ENCODE measurements around the gene SYNGR2. TPM values are rescaled to one million over a fixed set of nuclear protein-coding genes. Genes with fewer than 3 reads are reported as not detected.

The SYNGR2 gene
- total and polyA plus RNA-seq, 9 of the 15 experiments (the other 6 are each of a cell fraction or from before 2014, with no cell fraction given): 1.4 to 173 (median 87.8) TPM

- peak; percentile 92; the same call in 1 of the 2 replicates for TF ChIP-seq HMGXB4 (CRISPR knock-in tag; IDR thresholded peaks at IDR 0.05)
- no peak for TF ChIP-seq ATF4 (CRISPR knock-in tag; IDR thresholded peaks at IDR 0.05)
- TF ChIP-seq CTBP1 (IDR thresholded peaks at IDR 0.05; ENCODE audit: borderline replicate concordance): peak; percentile 95
- peak; percentile 27; the same call in 1 of the 2 replicates for TF ChIP-seq TCF3 (CRISPR knock-in tag; IDR thresholded peaks at IDR 0.05)
- TF ChIP-seq ZNF398 (CRISPR knock-in tag; IDR thresholded peaks at IDR 0.05): no peak
- TF ChIP-seq NCOR1 (IDR thresholded peaks at IDR 0.05): peak; percentile 55; the same call in 1 of the 2 replicates
- TF ChIP-seq MCM3 (IDR thresholded peaks at IDR 0.05): no peak
- TF ChIP-seq USF1 (CRISPR knock-in tag; IDR thresholded peaks at IDR 0.05): peak; percentile 81
- TF ChIP-seq CEBPG (CRISPR knock-in tag; IDR thresholded peaks at IDR 0.05): no peak
- TF ChIP-seq CEBPG (tag; conservative IDR thresholded peaks at IDR 0.05 in 1 of 2, IDR thresholded peaks at IDR 0.05 in 1 of 2): no peak
- peak; percentile 87 to 91 for TF ChIP-seq RCOR1 (IDR thresholded peaks at IDR 0.05; ENCODE audit: borderline replicate concordance in 1 of 2, low read depth in 2 of 2, low read length in 2 of 2)
- no peak for TF ChIP-seq NR2F6 (CRISPR knock-in tag; IDR thresholded peaks at IDR 0.05)
- 0 out of 2 replicates have a peak, but pooled peaks have one; percentile 9 for TF ChIP-seq SMC3 (conservative IDR thresholded peaks at IDR 0.05; ENCODE audit: insufficient read depth, low read depth, low read length)
- peak; percentile 77; the same call in 1 of the 2 replicates for TF ChIP-seq SIN3B (IDR thresholded peaks at IDR 0.05; ENCODE audit: low read depth)
- TF ChIP-seq ZNF639 (CRISPR knock-in tag; conservative IDR thresholded peaks at IDR 0.05 in 1 of 2, IDR thresholded peaks at IDR 0.05 in 1 of 2): no peak
- no peak for TF ChIP-seq ZNF830 (CRISPR knock-in tag; IDR thresholded peaks at IDR 0.05)
- peak; percentile 88 for TF ChIP-seq MAX (CRISPR knock-in tag; IDR thresholded peaks at IDR 0.05)
- no peak for TF ChIP-seq ZNF75A (CRISPR knock-in tag; IDR thresholded peaks at IDR 0.05)
Measured at GRCh38 chr17:78186692-78187595, 18.6 kb downstream of the SYNGR2 start, which contains the start of the genes AFMID and TK1 (continued).

Measured in K562 (cell line).